ENCODE data around the gene MAP2K3.

MAP2K3 gene

GRCh38 chr17:21252796-21253645 lies 31.5 kb upstream of the MAP2K3 start, which contains the start of gene NATD1:
Gene NATD1 (minus strand): TSS chr17:21253410. CDS start chr17:21253264, 146 bp downstream.
- DNase-seq, result peak; percentile 49 to 77 (median 66)

GRCh38 chr17:21253646-21254441 lies 30.7 kb upstream of the MAP2K3 start:
- no peak for DNase-seq

DNA sequence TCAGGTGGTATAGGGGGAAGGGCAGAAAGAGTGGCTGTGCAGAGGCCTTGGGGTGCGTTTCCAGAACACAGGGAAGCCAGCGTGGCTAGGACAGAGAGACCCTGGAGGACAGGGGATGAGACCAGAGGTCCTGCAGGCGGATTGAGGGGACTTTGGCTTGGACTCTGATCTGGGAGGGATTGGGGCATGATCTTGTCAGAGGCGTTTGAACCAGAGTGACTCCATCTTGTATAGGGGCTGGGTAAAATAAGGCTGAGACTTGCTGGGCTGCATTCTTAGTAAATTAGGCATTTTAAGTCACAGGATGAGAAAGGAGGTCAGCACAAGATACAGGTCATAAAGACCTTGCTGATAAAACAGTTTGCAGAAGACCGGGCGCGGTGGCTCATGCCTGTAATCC lies 25.9 kb upstream of the MAP2K3 start:
- DNase-seq, result no peak

DNA sequence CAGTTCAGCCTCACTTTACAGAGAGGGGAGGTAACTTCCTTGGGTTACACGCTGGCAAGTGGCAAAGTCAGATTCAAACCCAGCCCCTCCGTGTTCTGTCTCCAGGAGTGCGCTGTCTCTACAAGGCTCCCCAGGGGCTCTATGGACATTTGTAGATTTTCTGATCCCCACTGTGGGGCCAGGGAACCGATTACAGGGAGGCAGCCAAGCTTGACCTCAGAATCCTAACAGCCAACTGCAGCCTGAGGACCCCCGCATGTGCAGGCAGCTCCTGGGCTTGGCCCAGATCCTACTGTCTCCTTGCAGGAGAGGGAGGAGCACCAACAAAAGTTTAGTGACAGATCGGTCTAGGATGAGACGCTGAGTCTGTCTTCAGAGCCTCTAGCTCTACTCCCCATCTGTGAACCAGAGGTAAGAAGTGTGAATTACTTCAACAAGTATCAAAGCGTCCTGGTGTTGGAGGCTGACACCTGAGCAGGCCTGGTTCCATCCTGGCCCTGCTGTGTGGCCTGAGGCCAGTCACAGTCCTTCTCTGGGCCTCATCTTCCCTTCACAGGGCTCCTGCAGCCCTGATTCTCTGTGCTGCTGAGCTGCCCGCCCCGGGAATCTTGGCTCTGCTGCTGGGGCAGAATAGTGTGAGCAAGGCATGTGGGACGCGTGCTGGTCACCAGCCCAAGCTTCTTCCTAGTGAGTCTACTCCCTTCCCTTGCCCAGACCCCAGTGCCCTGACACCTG lies 22.1 kb upstream of the MAP2K3 start:
- DNase-seq, result no peak

GRCh38 chr17:21263376-21263775 lies 21.1 kb upstream of the MAP2K3 start:
- no peak for DNase-seq

DNA sequence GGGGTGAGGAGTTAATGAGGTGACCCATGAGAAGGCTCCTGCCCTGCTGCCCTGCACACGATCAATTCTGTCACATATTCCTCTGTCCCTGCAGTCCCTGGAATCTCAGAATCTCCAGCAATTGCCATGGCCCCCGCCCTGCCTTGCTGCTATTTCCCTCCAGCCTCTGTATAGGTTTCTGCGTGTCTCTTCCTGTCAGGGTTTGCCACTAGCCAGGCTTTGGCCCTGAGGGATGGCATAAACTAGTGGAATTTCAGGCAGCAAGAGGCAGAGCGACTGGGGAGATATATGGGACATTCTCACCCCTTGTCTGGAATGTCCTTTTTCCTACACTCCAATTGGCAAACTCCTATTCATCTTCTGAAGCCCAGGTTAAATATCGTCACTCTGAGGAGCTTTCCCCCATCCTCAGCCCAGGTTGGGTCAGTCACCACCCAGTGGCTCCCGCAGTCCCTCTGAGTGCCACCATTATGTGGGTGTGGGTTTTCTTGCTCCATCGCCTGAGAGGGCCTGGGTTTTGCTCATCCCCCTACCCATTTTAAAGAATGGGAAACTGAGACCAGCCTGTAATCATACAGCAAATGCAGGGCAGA lies 15.8 kb upstream of the MAP2K3 start:
- no peak for DNase-seq

DNA sequence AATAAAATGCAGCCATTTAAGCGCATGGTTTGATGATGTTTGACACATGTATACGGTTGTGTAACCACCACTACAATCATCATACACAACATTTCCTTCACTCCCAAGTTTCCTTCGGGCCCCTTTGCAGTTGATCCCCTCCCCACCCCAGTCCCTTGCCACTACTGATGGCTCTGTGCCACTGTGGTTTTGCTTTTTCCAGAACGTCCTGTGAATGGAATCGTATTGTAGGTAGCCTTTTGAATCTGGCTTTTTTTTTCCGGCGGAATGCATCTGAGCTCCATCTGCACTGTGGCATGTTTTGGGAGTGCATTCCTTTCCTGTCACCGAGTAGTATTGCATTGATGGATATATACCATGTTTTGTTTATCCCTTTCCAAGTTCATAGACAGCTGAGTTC lies 15.1 kb upstream of the MAP2K3 start:
- no peak for DNase-seq

- DNase-seq, result no peak
Measured at GRCh38 chr17:21271454-21272183, 12.9 kb upstream of the MAP2K3 start.

DNA sequence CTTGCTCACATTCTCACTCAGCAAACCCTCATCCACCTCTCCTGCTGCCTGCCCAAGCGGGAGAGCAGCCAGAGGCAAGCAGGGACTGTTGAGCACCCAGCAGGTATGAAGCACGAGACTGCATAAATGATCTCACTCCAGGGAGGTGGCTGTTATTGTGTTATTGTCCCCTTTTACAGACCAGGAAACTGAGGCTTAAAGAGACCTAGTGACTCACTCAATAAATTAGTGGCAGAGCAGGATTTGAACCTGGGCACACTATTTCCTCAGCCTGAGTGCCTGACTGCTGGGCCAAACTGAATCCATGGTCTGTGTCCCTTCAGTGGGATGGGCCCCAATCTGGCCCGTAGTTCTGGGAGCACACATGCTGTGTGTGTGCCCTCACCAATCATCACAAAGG lies 12.3 kb upstream of the MAP2K3 start:
- no peak for DNase-seq

- no peak for DNase-seq
Measured at GRCh38 chr17:21272881-21273792, 11.4 kb upstream of the MAP2K3 start.

DNA sequence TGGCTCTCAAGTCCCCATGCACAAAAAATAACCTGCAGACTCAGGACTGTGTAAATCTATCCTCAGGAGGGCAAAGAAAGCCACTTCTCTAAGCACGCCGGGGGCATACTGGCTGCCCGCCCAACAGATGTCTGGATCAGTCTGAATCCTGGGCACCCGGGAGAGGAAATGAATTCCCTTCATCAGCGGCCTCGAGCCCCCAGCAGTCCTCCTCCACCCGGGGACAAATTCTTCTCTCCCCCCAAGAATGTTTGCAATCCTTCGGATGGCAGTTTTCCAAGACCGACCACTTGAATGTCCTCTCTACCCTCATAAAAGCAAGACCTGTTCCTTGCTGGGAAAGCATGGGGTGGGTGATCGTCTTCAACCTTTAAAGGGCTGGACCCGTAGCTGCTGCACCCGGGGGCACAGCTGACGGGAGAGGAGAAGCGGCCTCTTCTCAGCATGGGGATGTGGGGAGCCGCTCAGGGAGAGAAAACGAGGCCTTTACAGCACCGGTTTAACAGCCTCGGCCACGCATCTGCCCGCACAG lies 9.4 kb upstream of the MAP2K3 start:
- DNase-seq, result no peak

GRCh38 chr17:21275579-21276263 lies 8.8 kb upstream of the MAP2K3 start:
- DNase-seq, result peak; percentile 82 to 92 (median 90)

- no peak for DNase-seq
Measured at GRCh38 chr17:21276264-21276588, 8.3 kb upstream of the MAP2K3 start.

DNA sequence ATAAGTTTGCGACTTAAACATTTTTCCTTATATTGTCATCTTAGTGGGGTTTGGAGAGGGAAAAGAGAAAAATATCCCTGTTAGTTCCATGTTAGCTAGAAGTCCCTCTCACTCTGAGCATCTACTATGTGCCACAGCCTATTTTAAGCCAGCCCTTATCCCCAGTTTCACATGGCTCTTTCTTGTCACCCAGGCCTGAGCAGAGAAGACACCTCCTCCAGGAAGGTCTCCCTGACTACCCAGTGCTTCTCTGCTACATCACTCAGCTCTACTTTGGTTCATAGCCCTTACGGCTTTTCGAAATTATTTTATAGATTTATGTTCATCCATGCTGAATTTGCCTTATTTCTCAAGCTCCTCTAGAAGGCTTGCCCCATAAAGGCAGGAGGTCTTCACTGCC lies 7.2 kb upstream of the MAP2K3 start:
- DNase-seq, result no peak

DNA sequence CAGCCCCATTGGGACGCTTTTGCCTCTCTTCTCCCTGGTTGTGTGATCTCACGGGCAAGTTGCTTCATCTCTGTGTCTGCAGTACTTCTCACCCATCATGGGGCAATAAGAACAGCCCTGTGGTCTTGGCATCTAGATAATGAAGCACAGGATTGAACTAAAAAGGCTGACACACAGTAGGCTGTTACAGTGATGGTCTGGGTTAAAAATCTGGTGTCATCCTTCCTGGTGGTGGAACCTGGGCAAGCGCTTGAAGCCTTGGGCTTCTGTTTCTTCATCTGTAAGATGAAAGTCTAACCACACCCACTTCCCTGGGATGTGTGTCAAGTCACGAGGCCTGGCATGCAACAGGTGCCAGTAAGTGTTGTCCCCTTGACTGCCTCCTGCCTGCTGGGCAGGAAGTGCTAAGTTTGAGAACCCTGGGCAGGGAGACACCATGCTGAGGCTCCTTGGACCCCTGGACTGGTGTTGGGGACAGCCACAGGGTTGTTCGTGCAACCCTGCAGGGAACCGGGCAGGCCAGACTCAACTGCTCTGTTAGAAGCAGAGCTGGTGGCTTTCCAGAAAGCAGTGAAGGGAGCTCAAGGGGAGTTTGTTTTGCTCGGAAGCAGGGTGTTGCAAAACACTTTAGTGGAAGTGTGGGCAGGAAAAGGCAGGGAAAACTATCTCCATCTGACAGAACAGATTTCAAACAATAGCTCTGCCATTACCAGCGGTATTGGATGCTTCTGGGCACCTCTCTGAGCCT lies 5.9 kb upstream of the MAP2K3 start:
- peak in 1 of 4 experiments; percentile 31 for DNase-seq

- no peak for DNase-seq
Measured at GRCh38 chr17:21279198-21279535, 5.3 kb upstream of the MAP2K3 start.

GRCh38 chr17:21279582-21279981 lies 4.9 kb upstream of the MAP2K3 start:
- DNase-seq, result no peak

DNA sequence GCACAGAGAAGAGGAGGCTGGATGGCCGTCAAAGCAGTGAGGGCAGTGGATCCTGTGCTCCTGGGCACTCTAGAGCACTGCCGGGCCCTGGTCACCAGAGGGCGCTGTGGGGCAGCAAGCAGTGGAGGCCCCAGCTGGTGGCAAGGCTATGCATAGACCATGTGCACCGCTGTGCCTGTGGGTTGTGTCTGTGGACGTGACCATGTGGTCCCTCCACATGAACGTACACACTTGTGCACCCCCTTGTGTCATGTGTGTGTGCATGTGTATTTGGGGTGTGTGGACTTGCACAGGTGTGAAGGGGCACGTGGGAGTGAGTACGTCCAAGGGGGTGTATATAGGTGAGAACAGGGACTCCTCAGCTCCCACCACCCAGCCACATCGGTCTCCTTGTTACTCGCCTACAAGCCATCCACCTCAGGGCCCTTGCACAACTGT lies 4.4 kb upstream of the MAP2K3 start:
- DNase-seq, result peak; percentile 82 to 90 (median 86)

DNA sequence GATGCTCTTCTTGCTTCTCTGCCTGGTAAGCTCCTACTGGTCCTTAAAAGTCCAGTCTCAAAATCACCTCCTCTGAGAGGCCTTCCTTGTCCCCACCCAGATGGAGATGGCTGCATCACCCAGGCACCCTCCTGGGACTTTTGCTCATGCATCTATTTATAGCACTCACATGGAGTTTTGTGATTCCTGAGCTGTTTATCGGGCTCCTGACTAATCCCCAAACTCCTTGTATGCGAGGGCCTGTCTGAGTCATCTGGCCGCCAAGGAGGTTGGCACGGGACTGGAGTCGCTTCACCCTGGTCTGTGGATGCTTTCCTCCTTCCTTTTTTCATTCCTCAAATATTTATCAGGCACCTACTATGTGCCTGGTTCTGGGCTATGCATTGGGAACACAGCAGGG lies 2.3 kb upstream of the MAP2K3 start:
- no peak for DNase-seq

DNA sequence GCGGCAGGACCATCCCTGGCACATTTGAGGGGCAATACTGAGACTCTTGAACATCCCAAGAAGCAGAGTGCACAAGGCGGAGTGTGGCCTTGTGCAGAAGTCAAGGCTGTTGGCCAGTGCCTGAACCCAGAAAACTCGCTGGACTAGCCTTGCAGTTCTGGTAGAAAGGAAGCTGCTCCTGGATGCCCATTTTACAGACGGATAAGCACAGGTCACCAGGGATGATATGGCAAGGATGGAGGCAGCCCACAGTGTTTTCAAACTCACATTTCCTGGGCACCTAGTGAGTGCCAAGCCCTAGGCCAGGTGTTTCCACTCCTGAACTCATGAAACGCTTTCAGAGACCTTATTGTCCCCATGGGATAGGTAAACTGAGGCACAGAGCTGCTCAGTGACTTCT lies 1.7 kb upstream of the MAP2K3 start:
- DNase-seq, result no peak

All from activated CD4-positive, CD25-positive, alpha-beta regulatory T cell (primary cell).